ENCODE results near the gene ASTN2.

Gene ASTN2

DNA sequence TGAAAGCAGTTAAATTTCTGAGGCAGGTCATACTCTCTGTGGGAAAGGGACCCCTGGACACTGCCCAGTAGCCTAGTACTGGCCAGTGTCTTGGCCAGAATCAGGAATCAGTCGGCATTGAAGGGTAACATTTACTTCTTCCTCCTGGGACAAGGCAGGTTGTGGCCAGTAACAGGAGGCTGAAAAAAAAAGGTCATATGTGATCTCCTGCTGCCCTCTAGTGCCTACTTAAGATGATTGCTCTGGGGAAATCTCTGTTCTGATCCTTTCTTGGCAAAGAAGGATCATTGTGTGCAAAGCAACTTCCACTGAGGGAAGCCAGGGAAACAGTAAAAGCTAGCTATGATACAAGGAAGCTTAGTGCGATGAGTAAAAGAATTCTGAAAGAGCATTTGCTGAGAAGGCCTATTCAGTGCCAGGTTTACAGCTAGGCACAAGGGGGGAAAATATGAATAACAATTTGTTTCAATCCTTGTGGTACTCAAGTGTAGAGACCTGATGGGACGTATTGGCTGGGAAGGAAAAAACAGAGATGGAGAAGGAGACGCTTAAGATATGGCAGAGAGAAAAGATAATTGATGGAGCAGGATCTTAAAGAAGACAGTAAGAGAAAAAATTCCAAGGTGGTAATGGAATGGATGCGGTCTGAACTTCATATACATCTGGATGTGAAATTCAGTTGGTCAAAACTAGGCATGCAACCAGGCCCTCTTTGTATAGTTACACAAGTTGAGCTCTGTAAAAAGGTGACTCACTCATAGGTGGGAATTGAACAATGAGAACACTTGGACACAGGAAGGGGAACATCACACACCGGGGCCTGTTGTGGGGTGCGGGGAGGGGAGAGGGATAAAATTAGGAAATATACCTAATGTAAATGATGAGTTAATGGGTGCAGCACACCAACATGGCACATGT lies 753.6 kb downstream of the ASTN2 start:
- FAIRE-seq = no peak
- DNase-seq (ENCODE audit: insufficient read length, low spot score) = peak; percentile 45

DNA sequence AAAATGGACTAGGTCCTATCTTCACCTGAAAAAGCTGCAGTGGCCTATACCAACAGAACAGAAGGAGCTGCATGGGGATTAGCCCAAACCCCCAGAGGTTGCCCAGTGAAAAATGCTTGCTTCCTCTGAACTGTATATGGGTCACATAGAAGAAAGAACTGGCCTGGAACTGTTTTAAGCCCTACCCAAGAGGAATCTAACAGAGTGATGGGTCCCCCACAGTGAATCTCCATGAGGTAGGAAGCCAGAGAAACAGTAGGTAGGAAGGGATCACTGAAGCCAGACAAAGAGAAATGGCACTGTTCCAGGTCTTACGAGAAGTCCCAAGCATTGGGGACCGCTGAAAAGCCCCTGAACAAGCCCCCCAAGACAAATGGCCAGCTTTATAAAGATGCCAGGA lies 756.6 kb downstream of the ASTN2 start:
- no peak for FAIRE-seq
- DNase-seq (ENCODE audit: insufficient read length, low spot score) = no peak

DNA sequence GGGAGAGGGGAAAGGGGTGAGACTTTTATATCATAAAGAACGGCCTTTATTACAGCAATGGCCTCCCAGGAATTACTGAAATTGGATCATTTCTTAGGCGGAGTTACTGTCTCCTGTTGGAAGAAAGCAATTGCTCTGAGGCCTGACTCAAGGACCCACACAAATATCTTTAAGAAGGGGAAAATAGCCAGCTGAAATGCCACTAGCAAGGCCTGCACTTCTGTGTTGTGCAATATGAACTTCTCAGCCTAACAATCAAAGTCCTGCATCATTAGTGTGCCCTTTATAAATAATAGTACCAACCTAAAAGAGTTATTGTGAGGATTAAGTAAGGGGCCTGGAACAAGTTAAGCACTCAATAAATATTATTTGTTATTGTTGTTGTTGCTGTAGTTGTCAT lies 757.9 kb downstream of the ASTN2 start:
- DNase-seq (ENCODE audit: insufficient read length, low spot score) (no peak), FAIRE-seq (no peak)

DNA sequence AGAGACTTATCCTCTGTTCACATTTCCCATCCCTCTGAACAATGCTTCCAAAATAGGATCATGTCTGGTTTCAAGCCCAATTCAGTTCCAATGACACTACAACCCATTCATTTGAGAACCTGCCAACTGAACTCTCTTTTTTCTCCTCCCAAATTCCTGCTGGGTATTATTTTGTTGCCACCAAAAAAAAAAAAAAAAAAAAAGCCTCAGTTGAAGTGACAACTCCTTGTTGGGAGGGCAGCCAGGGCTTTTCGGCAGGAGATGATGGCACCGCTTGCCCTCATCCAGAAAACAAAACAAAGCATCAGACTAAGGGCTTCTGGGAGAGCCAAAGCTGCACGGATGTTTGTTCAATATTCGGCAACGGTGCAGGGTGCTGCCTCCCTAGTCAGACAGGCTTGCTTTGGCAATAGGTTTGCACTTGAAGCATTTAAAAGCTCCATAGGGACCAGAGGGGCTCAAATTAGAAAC lies 758.3 kb downstream of the ASTN2 start:
- no peak for FAIRE-seq
- DNase-seq (ENCODE audit: insufficient read length, low spot score) = no peak

DNA sequence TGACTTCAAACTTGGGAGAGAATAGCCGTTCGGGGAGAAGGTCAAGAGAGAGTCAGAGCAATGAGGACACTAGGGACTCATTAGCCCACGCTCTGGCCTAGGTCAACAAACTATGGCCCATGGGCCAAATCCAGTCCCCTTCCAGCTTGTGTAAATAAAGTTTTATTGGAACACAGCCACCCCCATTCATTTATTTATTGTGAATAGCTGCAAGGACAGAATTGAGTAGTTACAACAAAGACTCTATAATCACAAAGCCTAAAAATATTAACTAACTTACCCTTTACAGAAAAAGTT lies 760.9 kb downstream of the ASTN2 start:
- no peak for FAIRE-seq

DNA sequence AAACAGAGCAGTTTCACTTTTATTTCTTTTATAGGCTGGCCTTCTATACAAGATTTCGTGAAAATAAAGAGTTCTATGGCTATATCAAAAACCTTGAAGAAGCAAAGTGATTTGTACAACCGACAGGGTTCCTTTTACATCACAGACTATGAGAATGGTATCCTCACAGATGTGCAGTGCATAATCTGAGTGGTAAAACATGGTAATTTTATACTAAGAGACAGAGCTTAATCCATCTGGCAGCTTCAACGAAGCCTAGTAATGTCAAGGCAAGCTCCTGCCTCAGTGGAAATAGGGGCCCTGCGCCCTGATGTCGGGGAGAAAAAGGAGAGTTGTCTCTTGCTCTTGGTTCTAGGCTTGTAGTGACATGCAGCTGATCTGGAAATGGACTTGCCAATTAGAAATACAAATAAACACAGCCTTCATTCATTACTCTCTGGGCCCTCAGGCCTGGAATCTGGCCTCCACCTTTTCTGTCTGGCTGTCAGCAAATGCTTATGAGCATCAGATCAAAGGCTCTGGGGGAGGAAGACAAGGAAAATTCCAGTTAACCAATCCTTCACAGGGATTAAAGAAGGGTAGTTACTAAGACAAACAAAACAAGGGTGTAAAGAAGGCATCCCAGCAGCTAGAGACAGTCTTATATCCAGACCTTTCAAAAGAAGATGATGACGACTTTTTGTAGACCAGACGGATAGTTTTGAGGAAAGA lies 761.4 kb downstream of the ASTN2 start:
- no peak for FAIRE-seq
- DNase-seq (ENCODE audit: insufficient read length, low spot score) = no peak

More for the DNA sequence above, 760.9 kb downstream of the ASTN2 start:
- DNase-seq (ENCODE audit: insufficient read length, low spot score) = no peak

DNA sequence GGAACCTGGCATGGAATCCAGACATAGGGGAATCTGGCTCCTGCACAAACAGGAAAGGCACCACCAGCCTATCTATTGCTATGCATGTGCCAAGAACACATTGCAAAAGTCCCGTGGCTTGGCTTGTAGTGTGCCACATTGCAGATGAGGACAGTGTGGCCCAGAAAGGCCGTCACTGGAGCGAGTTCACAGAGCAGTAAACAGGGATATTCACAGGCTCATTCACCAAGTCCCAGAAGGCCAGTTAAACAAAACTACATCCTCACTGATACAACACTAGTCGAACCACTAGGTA lies 767.4 kb downstream of the ASTN2 start:
- DNase-seq (ENCODE audit: insufficient read length, low spot score) (no peak), FAIRE-seq (no peak)

DNA sequence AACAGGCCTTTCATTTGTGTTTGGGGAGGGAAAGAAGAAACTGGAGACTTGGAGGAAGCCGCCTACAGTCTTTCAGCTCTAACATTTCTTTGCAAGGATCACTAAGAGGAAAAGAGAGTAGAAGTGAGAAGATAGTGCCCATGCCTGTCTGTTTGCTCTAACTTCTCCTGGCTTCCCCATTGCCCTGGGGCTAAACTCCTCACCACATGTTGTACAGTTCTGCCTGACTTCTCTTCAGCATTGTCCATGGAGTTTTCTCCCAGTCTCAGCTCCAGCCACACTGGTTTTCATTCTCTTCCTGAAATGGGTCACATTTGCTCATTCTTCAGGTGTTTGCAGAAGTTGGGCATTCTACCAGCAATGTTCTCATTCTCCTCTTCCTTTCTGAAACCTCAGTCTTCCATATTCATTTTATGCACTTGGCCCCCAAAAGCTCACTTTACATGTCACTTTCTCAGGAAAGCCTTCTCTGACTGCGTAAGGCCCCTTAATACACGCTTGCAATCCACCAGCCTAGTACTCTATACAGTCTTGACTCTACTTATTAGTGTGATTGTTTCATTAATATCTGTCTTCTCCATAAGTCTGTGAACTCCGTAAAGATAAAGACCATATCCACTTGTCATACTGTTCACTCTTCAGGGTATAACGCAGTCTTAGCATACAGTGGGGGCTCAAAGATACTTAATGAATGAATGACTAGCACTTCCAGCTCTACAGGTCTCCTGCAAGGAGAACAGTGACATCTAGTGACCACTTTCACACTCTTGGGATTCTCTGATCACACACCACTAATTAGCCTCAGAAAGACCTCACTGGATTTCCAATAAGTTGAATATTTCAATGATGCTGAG lies 768.0 kb downstream of the ASTN2 start:
- peak; percentile 13 for DNase-seq (ENCODE audit: insufficient read length, low spot score)

DNA sequence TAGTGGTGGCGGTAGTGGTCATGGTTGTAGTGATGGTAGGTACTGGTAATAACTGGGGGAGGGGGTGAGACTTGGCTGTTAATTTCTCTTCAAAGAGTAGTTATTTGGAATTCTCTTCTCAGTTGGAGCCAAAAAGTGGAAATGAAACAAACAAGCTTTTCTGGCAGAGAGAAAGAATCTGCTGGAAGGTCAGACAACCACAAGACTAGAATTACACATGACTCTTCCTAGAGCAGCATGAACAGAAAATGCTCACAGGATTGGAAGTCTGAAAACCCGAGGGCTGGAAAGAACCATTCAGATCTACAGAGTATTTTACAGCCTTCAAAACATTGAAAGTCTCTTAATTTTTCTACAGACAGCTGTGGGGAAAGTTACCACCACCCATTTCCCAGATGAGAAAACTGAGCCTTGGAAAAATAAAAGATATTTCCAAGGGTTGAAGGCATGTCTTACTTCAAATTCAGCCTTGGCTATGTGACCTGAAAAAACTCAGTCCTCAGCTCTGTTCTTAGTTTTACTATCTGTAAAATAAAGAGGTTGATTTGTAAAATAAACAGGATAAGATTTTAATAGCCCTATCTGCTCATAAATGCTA lies 770.7 kb downstream of the ASTN2 start:
- FAIRE-seq (no peak), DNase-seq (ENCODE audit: insufficient read length, low spot score) (no peak)

More for the DNA sequence above, 768.0 kb downstream of the ASTN2 start:
- FAIRE-seq = no peak

DNA sequence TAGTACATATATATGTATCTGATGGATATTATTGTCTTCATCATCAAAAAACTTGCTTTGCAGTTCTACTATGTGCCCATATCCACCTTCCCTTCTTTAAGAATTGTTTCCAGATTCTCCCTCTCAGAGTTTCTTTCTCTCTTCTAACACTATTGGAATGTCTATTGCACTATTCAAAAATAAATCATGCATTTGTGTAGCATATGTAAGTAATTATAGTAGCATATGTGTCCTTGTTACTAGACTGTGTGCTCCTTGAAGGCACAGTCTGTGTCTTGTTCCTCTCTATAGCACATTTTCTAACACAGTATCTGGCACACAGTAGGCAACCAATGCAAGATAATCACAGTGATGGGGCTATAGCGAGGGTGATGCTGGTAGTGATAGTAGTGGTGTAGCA lies 771.2 kb downstream of the ASTN2 start:
- no peak for FAIRE-seq
- no peak for DNase-seq (ENCODE audit: insufficient read length, low spot score)

DNA sequence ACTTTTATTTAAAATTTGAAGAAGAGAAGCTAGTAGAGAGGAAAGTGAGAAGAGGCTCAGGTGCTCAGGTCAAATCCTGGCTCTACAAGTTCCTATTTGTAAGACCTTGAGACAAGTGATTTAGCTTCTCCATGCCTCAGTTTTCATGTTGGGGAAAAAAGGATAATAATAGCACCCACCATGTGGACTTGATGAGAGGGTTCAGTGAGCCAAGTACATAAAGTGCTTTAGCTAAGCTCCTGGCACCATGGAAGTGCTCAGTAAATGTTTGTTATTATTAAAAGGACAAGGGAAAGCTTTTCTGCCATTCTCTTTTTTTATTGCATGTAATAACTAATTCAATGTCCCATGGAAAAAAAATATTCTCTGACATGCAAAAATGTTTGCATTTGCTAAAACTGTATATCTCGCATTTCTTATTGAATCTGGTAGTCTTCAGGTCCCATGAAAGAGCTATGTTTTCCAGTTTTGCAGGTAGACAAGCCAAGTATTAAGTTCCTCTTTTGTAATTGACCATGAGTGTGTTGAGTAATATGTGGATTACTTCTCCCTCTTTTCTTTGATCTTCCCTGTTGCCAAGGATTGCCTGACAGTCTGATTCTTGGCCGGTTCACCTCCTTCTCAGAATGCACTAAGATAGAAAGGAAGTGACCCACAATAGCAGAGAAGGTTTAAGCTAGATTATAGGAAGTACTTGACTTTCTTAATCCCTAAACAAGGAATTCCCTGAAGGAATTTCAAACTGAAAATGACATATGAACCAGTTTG lies 773.4 kb downstream of the ASTN2 start:
- no peak for FAIRE-seq

DNA sequence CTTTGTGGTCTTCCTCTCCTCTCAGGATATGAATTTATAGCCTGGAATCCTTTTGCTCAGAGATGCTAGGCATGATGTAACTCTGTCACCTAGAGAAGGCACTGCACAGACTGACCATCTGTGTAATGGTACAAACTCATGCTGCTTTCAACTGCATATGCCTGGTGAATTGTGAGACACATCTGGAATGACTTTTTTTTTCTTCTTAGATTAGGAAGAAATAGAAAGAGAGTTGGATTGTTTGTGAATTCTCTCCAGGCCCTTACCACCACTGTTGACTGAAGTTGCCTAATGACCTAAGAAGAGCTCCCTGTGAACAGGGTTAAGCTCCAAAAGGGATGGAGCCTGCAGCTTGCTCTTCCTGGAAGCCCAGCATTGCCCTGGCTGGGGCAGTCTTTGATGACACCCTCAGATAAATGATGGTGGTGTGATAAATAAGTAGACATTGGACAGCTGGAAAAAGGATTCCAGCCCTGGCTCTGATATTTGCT lies 775.6 kb downstream of the ASTN2 start:
- DNase-seq (ENCODE audit: insufficient read length, low spot score) (no peak), FAIRE-seq (no peak)

More for the DNA sequence above, 773.4 kb downstream of the ASTN2 start:
- no peak for DNase-seq (ENCODE audit: insufficient read length, low spot score)

DNA sequence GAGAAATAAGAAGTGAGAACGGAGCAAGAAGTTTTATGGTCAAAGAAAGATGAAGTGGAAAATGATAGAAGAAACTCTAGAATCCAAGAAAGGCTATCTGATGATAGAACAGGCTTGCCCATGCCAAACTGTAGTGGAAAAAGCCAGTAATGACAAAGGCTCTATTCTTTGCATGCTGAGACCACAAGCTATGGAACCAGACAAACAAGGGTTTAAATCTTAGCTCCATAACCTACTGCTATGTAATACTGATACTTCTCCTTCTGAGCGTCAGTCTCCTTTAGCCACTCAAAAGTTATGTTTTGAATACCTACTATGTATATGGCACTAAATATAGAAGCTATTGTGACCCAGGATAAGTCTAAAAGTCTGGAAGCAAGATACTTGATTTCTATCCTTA lies 778.9 kb downstream of the ASTN2 start:
- no peak for FAIRE-seq
- DNase-seq (ENCODE audit: insufficient read length, low spot score) = no peak

DNA sequence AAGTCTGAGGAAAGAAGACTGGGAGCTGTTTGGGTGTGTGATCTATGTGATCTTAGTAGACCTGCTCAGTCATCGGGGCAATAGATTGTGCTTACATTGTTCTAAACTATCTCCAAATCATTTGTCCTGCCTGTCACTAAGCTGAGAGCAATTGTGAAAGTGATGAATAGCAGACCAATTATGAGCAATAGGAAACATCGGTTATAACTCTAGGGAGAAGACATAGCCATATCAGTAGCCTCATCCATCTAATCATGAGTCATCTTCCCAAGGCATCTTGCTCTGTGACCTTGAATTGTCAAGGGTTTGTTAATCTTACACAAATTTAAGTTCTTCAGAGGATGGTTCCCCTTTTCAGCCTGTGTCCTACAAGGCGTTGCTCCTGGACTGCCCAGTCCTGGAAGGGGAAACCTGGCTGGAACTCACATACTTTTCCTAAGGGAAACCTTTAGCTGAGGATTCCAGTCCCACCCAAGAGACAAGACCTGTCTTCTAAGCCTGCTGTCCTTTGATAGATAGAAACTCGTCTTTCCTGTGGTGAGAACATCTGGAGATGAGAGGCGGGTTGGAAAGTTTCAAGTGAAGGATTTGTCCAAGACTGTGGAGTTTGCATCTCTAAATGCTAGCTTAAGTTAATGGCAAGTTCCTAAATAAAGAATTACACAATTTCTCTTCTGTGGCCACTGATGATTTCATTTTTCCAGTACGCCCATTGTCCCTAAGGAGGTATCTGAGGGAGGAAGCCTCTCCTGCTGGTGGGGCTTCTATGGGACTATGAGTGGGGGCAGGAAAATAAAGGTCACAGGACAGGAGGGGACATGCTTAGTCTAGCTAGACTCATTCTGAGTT lies 781.6 kb downstream of the ASTN2 start:
- peak; percentile 18 for DNase-seq (ENCODE audit: insufficient read length, low spot score)
- no peak for FAIRE-seq

DNA sequence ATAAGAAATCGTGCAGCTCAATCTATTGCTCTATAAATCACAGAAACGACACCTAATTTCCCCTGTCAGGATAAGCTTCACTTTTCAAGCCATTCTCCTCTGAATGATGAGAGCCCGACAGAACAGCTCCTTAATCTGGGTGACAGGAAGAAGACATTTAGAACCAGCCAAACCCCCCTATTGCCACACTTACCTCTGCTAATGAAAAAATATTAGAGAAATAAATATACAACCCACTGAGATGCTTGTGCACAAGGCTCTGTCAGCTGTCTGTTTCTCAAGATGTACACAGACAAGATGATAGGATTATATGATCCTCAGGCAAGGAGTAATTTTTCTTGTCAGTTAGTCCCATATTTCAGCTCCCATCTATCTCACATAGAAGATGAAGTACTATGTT lies 785.2 kb downstream of the ASTN2 start:
- DNase-seq (ENCODE audit: insufficient read length, low spot score) (no peak), FAIRE-seq (no peak)

DNA sequence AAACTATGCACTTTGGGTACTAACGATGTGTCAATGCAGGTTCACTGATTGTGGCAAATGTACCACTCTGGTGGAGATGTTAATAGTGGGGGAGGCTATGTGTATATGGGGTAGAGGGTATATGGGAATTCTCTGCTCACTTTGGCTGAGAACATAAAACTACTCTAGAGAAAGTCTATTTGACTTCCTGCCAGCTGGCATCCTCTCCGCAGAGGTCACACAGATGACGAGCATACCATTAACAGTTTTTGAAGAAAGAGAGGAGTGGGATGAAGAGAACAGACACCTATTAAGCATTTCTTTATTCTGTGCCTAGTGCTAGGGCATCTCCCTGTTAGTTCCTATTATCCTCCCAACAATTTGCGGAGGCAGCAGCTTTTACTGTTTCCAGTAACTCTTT lies 786.1 kb downstream of the ASTN2 start:
- DNase-seq (ENCODE audit: insufficient read length, low spot score) = no peak
- FAIRE-seq = no peak

DNA sequence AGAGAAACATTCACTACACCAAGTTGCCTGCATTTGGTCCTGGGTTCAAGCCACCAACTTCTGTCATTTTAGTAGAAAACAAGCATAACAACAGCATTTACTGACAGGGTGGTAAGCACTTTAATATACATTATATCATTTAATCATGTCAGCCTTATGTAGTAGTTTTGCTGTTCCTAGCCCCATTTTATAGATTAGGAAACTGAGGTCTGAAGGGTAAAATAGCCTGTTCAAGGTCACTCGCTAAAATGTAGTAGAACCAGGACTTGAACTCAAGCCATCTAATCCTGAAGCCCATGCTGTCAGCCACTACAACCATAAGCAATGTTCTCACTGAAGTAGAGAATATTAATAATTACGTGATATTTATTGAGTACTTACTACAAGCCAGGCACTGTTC lies 787.4 kb downstream of the ASTN2 start:
- no peak for FAIRE-seq
- DNase-seq (ENCODE audit: insufficient read length, low spot score) = no peak

DNA sequence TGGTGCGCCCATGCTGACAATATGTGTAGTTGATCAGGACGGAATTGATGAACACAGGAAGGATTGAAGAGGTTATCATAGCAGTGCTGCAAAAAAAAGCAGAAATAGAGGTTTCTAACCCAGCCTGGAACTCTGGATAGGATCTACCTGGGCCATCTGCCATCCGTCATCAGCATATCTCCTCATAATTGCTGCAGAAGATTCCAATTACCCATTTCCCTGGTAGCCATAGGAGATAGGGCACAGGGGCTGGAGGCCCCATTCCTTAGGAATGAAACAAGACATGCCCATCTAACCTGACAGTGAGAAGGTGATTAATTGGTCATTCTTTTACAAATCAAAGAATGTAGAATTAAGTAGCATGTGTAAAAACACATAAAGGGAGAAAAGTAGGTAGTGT lies 788.1 kb downstream of the ASTN2 start:
- DNase-seq (ENCODE audit: insufficient read length, low spot score) (no peak), FAIRE-seq (no peak)

DNA sequence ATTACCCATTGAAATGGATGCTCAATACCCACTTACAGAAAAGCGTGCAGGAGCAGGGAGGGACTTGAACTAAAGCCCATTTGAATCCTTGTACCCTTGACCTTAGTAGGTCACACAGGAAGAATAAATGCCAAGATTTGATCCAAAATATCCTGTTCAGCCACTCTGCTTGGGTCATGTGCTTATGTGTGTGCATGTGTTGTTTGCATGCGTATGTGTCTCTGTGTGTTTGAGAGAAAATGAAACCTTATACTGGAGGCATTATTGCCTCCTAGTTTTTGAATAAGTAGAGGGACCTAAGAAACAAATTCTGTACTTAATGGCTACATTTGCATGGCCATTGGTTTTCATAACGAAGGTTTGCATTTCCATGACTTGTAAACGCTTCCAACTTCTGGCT lies 791.1 kb downstream of the ASTN2 start:
- DNase-seq (ENCODE audit: insufficient read length, low spot score) (no peak), FAIRE-seq (no peak)

Data from HTR-8/SVneo (cell line).